GM12874 (cell line): ENCODE results near the gene CD5L.

Source experiments
- CTCF ChIP-seq: IDR thresholded peaks from 2 replicates; pipeline ENCODE4 v1.5.1; 2011; ENCODE audit warnings: low read depth, mild to moderate bottlenecking, control low read depth, low read length, moderate library complexity; ENCODE audit not compliant: insufficient read depth

The CD5L gene

GRCh38 chr1:157833145-157833544 is 8.5 kb downstream of the CD5L start:
- TF ChIP-seq CTCF, result no peak

- no peak for TF ChIP-seq CTCF
Measured at GRCh38 chr1:157831968-157832626, 9.5 kb downstream of the CD5L start.

- no peak for TF ChIP-seq CTCF
Measured at GRCh38 chr1:157830887-157831286, 10.7 kb downstream of the CD5L start.

GRCh38 chr1:157829711-157830110 is 11.9 kb downstream of the CD5L start:
- no peak for TF ChIP-seq CTCF

GRCh38 chr1:157829210-157829609 is 12.4 kb downstream of the CD5L start:
- no peak for TF ChIP-seq CTCF

- no peak for TF ChIP-seq CTCF
Measured at GRCh38 chr1:157820299-157820698, 21.3 kb downstream of the CD5L start.

GRCh38 chr1:157819896-157820295 is 21.7 kb downstream of the CD5L start, which contains the start of gene FCRL1:
TSS of gene FCRL1 (minus strand) at chr1:157820120. CDS start at chr1:157820037, 83 bp downstream.
- TF ChIP-seq CTCF, result no peak

GRCh38 chr1:157819215-157819614 is 22.4 kb downstream of the CD5L start:
- TF ChIP-seq CTCF, result no peak
